GM18858 (cell line): ENCODE measurements around the gene MUC5AC.

Experiments used
- ATAC-seq: cut with Tn5 transposase; IDR thresholded peaks from one replicate; pipeline ENCODE4 v1.9.1; 2021; ENCODE audit not compliant: unreplicated experiment

MUC5AC gene

GRCh38 chr11:1121813-1122663 is 35.7 kb upstream of the MUC5AC start:
- no peak for ATAC-seq

GRCh38 chr11:1122664-1123002 is 35.1 kb upstream of the MUC5AC start:
- ATAC-seq: no peak

DNA sequence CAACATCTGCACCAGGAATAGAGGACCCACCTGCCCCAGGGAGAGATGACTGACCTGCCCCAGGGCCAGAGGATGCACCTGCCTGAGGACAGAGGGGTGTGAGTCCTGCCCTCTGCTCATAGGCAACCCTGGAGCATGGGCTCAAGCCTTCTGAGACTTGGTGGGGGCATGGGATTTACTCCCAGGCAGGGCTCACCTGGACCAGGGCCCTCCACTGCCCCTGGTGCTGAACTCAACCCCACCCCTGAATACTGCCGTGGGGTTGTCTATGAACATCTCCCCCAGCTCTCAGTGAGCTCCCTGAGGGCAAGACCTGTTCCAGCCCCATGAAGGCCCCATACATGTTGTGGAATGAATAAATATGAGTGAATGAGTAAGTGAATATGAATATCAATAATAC is 33.8 kb upstream of the MUC5AC start:
- ATAC-seq: no peak

DNA sequence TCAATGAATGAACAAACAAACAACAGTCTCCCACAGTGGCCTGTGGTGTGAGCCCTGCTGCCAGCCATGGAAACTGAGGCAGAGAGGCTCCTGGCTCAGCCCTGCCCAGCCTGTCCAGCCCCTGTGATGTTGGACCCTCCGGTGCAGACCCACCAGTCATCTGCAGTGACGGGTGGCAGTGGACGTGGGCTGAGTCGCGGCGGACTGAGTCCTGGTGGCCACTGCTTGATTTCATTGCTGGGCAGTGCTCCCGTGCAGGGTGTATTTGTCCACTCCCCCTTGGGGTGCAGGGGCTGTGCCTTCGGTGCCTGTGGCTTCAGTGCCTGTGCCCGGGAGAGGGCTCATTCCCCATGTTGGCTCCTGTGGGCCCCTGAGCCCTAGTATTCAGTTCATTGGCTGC is 31.9 kb upstream of the MUC5AC start:
- no peak for ATAC-seq

GRCh38 chr11:1126491-1126926 is 31.2 kb upstream of the MUC5AC start:
- ATAC-seq: no peak

DNA sequence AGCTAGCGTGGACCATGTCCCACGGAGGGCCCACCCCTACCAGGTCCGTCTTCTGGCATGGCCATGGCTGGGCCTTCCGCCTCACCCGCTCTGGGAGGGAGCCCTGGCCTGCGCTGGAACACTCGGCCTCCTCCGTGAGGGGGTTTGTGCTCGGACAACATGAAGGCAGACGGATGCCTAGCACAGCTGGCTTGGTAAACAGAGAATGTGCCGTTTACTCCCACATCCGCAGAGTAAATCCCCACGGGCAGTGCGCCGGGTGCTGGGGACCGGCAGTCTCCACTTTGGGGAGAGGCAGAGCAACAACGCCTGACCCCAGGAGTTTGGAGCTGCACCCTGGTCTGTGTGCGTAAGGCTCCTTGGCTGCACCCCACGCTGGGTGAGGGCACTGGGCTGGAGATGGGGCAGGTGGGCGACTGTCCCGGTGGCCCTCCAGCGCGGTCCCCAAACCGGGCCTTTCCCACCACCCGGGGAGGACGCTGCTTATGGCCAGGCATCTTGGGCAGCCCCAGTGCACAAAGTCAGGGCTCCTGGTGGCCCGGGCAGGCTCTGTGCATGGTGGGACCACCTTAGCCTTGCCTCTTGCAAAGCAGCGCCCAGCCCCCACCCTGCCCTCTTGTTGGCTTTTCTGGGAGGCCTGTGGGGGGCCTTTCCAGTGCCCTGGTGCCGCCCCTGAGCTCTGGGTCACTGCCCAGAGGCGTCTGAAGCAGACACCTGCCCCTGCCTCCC is 30.7 kb upstream of the MUC5AC start:
- ATAC-seq: no peak

DNA sequence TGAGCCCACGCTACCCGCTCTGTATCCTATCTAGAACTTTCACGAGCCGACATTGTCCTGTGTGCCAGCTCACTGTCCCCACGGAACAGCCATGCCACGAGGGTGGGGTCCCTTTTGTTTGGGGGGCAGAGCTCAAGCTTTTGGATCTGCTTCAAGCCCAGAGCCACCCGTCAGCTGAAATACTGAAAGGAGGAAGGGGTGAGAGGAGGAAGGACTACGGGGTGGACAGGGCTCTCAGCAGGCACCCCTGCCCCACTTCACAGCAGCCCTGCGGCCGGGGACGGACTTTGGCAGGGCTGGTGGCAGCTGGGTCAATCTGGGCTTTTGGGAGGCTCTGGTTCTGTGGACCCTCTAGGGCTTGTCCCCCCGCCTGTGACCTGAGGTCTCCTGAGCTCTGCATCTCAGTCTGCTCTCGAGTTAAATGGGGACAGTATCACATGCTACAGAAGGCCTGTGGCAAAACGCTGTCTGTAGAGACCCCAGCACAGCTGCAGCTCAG is 30.0 kb upstream of the MUC5AC start:
- no peak for ATAC-seq

DNA sequence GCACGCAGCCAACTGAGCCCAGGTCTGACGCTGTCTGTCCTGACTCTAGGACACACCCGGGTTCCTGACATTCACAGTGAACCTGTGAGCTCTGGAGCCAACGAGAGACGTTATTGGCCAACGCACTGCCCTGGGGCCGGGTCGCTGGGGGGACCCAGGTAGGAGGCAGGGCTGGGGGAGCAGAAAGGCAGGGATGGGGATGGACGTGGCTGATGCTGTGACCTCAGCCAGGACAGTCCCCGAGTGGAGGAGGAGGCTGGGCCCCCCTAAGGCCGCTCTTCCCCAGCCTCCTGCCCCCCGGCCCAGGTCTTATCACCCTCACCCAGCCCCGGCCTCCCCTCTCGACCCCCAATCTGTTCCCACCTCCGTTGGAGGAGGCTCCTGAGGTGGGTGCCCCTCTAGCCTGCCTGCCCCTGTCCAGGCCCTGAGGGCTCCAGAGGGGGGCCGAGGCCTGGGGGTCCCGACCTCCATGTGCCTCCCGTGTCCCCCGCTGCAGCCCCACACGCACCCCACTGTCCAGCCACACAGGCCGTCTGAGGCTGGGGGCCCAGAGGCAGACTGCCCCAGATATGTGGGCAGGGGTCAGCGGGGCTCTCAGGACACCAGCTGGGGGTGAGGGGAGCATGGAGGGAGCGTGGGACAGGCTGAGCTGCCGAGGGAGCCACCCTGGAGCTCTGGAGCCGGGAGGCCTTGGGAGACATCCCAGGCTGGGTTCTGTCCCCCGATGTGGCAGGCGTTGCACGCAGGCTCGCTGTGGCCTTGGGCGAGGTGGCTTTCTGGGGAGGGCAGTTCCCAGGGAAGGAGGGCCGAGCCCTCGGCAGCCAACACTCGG is 29.2 kb upstream of the MUC5AC start:
- no peak for ATAC-seq

DNA sequence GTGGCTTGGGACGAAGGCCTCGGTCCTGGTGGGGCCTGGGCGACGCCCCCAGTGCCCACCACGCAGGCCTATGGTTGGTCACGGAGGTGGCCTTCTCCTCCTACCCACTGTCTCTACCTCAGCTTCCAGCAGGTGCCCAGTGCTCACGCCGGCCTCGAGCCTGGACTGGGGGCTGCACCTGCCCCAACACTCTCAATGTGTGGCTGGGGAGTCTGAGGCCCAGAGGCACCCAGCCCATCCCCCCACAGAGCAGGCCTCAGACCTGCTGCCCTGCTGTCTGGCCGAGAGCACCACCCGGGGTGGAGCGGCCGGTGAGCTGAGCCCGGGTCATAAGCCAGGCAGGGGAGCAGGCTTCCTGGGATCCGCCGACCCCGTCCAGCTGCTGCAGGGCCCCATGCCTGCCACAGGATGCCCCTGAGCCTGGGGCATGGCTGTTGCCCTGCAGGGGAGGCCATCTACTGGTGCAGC is 28.6 kb upstream of the MUC5AC start:
- ATAC-seq: no peak

DNA sequence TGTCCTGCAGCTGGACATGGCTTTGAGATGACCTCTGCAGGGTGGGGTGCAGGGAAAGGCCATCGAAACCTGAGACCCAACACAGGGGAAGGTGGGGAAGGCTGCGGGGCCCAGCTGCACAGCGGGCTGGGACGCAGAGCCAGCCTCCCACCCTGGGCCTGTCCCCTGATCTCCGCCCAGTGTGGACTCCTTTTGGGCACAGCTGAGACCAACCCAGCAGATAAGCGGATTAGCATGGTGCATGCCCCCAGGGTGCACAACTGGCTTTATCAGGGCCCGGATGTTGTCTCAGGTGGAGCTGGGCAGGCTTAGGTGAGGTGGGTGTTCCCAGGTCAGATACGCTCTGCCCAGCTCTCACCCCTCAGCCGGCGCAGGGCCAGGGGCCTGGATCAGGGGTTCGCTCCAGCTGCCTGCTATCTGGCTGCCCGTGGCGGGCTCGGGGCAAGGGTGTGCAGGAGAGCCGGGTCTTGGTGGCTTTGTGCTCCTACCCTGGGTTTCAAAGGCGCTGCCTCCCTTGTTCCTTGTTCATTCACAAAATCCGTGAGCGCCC is 28.1 kb upstream of the MUC5AC start:
- ATAC-seq: no peak

GRCh38 chr11:1130276-1131032 is 27.3 kb upstream of the MUC5AC start:
- ATAC-seq: no peak

DNA sequence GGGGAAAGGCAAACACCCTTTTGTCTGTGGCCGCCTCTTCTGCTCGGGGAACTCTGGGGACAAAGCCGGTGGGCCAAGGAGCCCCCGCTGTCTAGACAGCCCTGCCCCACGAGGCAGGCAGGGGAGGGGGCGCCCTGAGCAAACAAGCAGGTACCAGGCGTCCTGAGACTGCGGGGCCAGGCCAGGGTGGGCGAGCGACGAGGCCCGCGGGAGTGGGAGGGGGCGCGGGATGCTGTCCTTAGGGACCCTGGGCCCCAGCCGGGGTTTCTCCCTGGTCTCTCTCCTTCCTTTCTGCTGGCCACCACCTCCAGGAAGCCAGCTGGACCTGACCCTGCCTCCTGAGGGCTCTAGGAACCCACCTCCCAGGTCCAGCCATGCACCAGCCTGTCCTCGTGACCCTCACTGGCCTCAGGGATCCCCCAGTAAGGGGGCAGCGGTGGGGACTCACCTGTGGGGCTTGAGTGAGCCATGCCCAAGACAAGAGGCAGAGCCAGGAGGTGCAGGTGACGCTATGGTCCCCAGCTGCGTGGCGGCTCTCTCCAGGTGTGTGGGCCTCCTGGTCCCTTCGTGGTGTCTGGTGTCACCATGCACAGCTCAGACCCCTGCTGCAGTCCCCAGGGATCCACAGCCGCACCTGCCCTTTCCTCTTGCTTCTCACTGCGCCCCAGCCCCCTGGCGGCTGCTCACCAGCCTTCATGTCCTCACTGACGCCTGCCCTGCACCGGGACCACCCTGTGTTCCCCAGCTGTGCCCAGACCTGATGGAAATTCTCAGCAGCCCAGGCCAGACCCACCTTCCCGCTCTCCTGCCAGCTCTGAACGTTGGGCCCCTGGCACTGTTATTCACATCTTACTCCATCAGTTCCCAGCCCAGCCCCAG is 26.5 kb upstream of the MUC5AC start:
- ATAC-seq: no peak

DNA sequence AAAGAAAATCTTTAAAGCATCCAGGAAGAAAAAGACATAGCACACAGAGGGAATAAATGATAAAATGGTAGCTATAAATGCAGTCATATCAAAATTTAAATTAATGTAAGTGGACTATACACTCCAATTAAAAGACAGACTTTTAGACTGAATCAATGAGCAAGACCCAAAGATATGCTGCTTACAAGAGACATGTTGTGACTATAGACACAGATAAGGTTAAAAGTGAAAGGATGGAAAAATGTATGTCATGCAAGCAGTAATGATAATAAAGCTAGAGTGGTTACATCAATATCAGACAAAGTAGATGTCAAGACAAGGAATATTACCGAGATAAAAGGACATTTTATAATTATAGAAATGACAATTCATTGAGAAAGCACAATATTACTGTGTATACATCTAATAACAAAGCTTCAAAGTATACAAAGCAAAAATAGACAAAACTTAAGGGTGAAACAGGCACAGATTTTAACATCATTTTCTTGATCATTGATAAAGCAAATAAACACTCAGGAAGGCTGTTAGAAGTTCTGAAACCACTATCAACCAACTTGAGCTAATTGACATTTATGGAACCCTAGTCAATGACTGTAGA is 22.8 kb upstream of the MUC5AC start:
- no peak for ATAC-seq

DNA sequence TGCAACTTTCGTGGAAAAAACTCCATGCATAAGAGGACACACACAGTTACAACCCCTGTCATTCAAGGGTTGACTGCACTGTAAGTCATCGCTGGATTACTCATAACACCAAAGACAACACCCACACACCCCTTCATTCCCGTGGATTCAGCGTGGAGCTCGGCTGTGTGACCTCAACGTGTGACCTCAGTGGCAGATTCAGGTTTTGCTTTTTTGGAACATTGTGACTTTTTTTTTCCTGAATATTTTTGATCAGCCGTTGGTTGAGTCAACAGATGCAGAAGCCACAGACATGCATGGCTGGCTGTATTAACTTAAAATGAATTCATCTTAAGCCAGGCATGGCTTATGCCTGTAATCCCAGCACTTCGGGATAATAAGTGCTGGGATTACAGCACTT is 19.7 kb upstream of the MUC5AC start:
- ATAC-seq: no peak

DNA sequence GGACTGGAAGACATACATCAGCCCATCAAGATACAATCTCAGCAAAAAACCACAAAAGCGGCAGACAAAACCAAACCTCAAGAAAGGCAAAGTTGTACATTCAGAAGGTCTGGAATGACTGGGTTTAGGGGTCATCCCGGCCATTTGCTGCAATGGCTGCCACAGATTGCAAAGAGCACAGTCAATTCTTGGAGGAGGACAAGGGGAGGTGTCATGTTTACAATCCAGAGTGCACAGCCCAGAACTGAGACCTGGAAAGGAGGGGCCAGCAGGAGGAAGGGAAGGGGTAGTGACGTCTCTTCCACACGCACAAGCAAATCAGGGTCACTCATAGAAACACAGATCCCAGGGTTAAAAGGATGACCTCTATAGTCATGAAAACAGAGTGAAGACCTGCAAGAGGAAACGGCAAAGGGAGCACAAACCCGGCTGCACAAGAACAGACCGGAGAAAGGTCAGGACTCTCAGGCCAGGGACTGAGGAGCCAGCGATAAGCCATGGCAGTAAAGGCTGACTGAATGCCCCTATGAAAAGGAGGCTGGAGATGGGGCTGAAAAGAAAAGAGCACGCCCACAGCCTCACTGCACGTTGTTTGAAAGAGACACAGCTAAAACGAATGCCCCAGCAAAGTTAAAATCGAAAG is 18.2 kb upstream of the MUC5AC start:
- ATAC-seq: no peak

GRCh38 chr11:1140642-1141490 is 16.9 kb upstream of the MUC5AC start:
- ATAC-seq: no peak

DNA sequence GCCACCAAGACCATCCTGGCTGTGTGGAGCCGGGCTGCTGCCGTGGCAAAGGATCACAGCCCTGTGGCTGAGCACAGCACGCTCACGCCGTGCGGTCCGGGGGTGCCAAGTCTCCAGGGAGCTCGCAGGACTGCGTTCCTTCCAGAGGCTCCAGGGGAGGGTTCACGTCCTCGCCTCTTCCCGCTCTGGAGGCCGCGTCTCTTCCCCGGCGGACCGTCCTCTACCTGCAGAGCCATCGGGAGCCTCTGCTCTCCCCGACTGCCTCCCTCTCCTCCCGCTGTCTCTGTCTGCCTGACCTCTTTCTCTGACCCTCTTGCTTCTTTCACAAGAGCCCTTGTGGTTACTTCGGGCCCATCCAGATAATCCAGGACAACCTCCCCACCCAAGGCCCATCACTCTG is 11.4 kb upstream of the MUC5AC start:
- no peak for ATAC-seq

GRCh38 chr11:1147792-1148191 is 10.0 kb upstream of the MUC5AC start:
- ATAC-seq: no peak
